Amniotic epithelial cell (primary cell): Measurements from ENCODE around the gene C1RL.
"Not testable (repeated sequence)": the region's sequence is repeated elsewhere in the genome, so short reads cannot be mapped to it uniquely, and the experiment has no call there.

Source experiments
- DNase-seq: peaks from one replicate; pipeline ENCODE4 v3.0.0-alpha.2; 2010; ENCODE audit warnings: low read depth

Gene C1RL

GRCh38 chr12:7114008-7114407 lies 5.0 kb upstream of the C1RL start:
- DNase-seq, result no peak

GRCh38 chr12:7113389-7113871 lies 4.4 kb upstream of the C1RL start:
- DNase-seq, result peak; percentile 28

- DNase-seq, result no peak
Observed at GRCh38 chr12:7112041-7112440, 3.0 kb upstream of the C1RL start.

- DNase-seq, result no peak
Observed at GRCh38 chr12:7110661-7111060, 1.6 kb upstream of the C1RL start.

- DNase-seq, result no peak
Observed at GRCh38 chr12:7109572-7109920, 532 bp upstream of the C1RL start.

GRCh38 chr12:7108003-7108795 lies 815 bp downstream of the C1RL start:
- DNase-seq, result peak; percentile 84

GRCh38 chr12:7107636-7108002 lies 1.4 kb downstream of the C1RL start:
- peak; percentile 34 for DNase-seq

GRCh38 chr12:7107181-7107580 lies 1.8 kb downstream of the C1RL start:
- not testable (repeated sequence) for DNase-seq

GRCh38 chr12:7106082-7106481 lies 2.9 kb downstream of the C1RL start:
- no peak for DNase-seq

- DNase-seq, result no peak
Observed at GRCh38 chr12:7103837-7104584, 5.0 kb downstream of the C1RL start.

GRCh38 chr12:7102582-7102981 lies 6.4 kb downstream of the C1RL start:
- DNase-seq, result no peak

GRCh38 chr12:7101694-7102131 lies 7.3 kb downstream of the C1RL start:
- no peak for DNase-seq

- DNase-seq, result no peak
Observed at GRCh38 chr12:7101047-7101693, 7.8 kb downstream of the C1RL start.

GRCh38 chr12:7100239-7100638 lies 8.8 kb downstream of the C1RL start:
- no peak for DNase-seq

- DNase-seq, result no peak
Observed at GRCh38 chr12:7099290-7099996, 9.6 kb downstream of the C1RL start.

GRCh38 chr12:7096979-7097378 lies 12.0 kb downstream of the C1RL start:
- no peak for DNase-seq

- DNase-seq, result no peak
Observed at GRCh38 chr12:7096006-7096932, 12.7 kb downstream of the C1RL start.

- peak; percentile 36 for DNase-seq
Observed at GRCh38 chr12:7093892-7094291, 15.1 kb downstream of the C1RL start.

GRCh38 chr12:7093486-7093885 lies 15.5 kb downstream of the C1RL start:
- no peak for DNase-seq

- DNase-seq, result no peak
Observed at GRCh38 chr12:7092986-7093460, 16.0 kb downstream of the C1RL start.
